Duodenal mucosa (tissue), 2 donors: ENCODE data around the gene HOXC10.

Experiments used
- H3K27ac ChIP-seq: one replicate; pipeline ENCODE4 v1.7.0; 2013; ENCODE audit warnings: low read depth, low read length
- H3K27me3 ChIP-seq, 2 donors: one replicate each; pipeline ENCODE4 v1.7.0; 2013; ENCODE audit warnings: low read length in 2 of 2, control low read depth in 1 of 2; ENCODE audit not compliant: insufficient read depth in 2 of 2, control insufficient read depth in 1 of 2
- H3K36me3 ChIP-seq, 2 donors: one replicate each; pipeline ENCODE4 v1.7.0; 2013; ENCODE audit warnings: low read length in 2 of 2, control low read depth in 1 of 2; ENCODE audit not compliant: insufficient read depth in 2 of 2, control insufficient read depth in 1 of 2
- H3K4me1 ChIP-seq, 2 donors: one replicate each; pipeline ENCODE4 v1.7.0; 2013; ENCODE audit warnings: low read length in 2 of 2, control low read depth in 1 of 2; ENCODE audit not compliant: insufficient read depth in 2 of 2, control insufficient read depth in 1 of 2
- H3K4me3 ChIP-seq, 2 donors: one replicate each; pipeline ENCODE4 v1.7.0; 2013; ENCODE audit warnings: low read length in 2 of 2, low read depth in 1 of 2
- H3K9ac ChIP-seq, 2 donors: one replicate each; pipeline ENCODE4 v1.7.0; 2013; ENCODE audit warnings: low read length in 2 of 2, low read depth in 1 of 2
- H3K9me3 ChIP-seq, 2 donors: one replicate each; pipeline ENCODE4 v1.7.0; 2013; ENCODE audit warnings: low read length in 2 of 2, control low read depth in 1 of 2; ENCODE audit not compliant: control insufficient read depth in 1 of 2

HOXC10 gene

DNA sequence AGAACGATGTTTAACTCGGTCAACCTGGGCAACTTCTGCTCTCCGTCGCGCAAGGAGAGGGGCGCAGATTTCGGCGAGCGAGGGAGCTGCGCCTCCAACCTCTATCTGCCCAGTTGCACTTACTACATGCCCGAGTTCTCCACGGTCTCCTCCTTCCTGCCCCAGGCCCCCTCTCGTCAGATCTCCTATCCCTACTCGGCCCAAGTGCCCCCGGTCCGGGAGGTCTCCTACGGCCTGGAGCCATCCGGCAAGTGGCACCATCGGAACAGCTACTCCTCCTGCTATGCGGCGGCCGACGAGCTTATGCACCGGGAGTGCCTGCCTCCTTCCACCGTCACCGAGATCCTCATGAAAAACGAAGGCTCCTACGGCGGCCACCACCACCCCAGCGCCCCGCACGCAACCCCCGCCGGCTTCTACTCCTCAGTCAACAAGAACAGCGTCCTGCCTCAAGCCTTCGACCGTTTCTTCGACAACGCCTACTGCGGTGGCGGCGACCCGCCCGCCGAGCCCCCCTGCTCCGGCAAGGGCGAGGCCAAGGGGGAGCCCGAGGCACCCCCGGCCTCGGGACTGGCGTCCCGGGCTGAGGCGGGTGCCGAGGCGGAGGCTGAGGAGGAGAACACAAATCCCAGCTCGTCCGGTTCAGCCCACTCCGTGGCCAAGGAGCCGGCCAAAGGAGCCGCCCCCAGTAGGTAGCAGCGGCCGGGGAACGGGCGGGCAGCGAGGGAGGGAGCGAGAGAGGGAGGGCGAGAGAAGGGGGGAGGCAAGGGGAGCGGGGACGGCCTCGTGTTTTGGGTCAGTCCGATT lies 11.5 kb upstream of the HOXC10 start:
- no peaks in the 10 kb centered on the region for H3K9me3 ChIP-seq
- H3K36me3 ChIP-seq, result no peaks in the 10 kb centered on the region
- H3K4me1 ChIP-seq, result peaks cover 5 to 21% of the 10 kb centered on the region in 2 donors
- H3K4me3 ChIP-seq, result peak overlapping the region in 1 of 2 donors; percentile 28
- no peak overlapping the region for H3K27ac ChIP-seq
- peaks cover 74 to 96% of the 10 kb centered on the region in 2 donors for H3K27me3 ChIP-seq
- H3K9ac ChIP-seq, result no peak overlapping the region

DNA sequence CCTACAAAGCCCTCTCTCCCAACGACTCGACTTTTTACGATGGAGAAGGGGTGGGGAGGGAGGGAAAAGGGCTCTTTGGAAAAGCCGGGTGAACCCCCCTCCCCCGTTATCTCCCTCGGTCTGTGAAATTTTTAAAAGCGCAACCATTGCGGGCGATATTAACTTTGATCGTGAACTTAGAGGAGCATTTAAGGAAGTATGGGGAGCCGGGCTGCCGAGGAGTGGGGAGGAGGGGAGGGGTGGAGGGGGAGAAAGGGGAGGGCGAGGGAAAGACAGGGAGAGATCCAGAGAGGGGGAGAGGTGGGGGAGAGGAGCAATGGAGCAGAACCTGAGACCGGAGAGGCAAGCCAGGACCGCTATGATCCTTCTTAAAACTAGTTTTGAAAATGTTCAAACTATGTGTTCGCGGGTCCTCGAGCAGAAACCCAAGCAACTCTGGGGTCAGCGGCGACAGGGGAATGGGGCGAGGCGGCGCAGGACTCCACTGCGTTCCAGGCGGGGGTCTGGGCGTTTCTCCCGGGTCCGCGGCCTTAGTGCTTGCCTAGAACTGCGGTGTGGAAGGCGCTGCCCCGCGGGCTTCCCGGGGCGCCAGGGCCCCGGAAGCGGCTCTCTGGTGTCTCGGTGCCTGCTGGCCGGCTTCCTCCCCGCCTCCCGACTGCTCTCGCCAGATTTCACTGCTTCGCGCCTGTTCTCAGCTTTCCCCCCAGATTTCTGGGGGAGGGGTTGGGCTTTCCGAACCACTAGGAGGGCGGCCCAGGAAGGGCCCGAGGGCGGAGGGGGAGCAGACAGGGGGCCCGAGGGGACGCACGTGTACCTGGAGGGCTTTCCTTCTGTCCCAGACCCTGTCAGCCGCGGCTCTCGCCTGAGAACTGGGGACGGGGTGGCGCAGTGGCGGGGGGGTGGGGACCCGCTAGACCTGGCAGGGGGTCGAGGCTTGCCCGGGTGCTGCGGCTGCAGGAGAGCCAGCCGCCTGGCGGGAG lies 10.6 kb upstream of the HOXC10 start, which contains the start of gene HOTAIR:
TSS of gene HOTAIR (minus strand) at position 871 of the 980 bp plus-strand sequence.
- no peaks in the 10 kb centered on the region for H3K36me3 ChIP-seq
- no peak within 1 kb of the TSS for H3K9ac ChIP-seq
- no peak within 1 kb of the TSS for H3K27ac ChIP-seq
- peaks cover 65 to 96% of the 10 kb centered on the region in 2 donors for H3K27me3 ChIP-seq
- peak within 1 kb of the TSS; percentile 40 to 66 for H3K4me3 ChIP-seq
- no peaks in the 10 kb centered on the region for H3K9me3 ChIP-seq
- peaks cover 6 to 24% of the 10 kb centered on the region in 2 donors for H3K4me1 ChIP-seq

GRCh38 chr12:53975064-53975471 lies 9.9 kb upstream of the HOXC10 start:
- H3K36me3 ChIP-seq, result no peaks in the 10 kb centered on the region
- H3K9me3 ChIP-seq, result no peaks in the 10 kb centered on the region
- H3K27ac ChIP-seq, result no peak overlapping the region
- H3K4me1 ChIP-seq, result peaks cover 10 to 28% of the 10 kb centered on the region in 2 donors
- H3K9ac ChIP-seq, result no peak overlapping the region
- peaks cover 60 to 96% of the 10 kb centered on the region in 2 donors for H3K27me3 ChIP-seq
- H3K4me3 ChIP-seq, result peak overlapping the region in 1 of 2 donors; percentile 66

DNA sequence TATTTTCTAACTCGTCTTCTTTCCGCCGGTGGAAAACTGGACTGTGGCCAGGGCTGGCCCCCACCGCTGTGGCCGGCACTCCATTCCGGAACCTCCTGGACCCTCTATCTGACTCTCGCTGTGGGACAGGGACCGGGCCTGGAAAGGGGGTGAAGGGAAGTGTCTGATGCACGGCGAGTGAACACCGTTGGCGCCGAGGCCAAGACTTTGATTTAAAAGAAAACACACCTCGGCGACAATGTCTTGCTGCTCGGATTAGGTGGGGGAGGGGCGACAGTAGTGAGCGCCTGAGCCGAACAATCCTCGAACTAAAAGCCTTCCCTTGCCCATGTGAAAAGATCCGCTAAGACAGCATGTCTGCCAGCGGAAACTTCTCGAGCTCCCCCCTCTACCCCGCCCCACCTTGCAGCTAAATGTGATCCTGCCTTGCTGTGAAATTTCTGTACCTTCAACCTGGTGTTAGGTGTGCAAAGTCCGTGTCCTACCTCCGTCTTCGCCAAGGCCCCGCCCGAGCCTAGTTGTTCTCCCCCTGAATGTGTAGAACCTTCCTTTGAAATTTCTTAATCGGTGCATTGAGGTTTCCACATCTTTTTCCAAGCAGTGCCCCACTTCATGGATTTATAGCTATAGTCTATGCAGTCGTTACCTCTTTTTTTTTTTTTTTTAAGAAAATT lies 9.3 kb upstream of the HOXC10 start:
- H3K27me3 ChIP-seq, result peaks cover 59 to 94% of the 10 kb centered on the region in 2 donors
- no peak overlapping the region for H3K27ac ChIP-seq
- H3K4me3 ChIP-seq, result peak overlapping the region in 1 of 2 donors; percentile 40

GRCh38 chr12:53976172-53976822 lies 8.6 kb upstream of the HOXC10 start:
- no peak overlapping the region for H3K4me3 ChIP-seq
- H3K27ac ChIP-seq, result no peak overlapping the region
- H3K4me1 ChIP-seq, result peaks cover 10 to 28% of the 10 kb centered on the region in 2 donors
- peaks cover 58 to 94% of the 10 kb centered on the region in 2 donors for H3K27me3 ChIP-seq
- no peaks in the 10 kb centered on the region for H3K9me3 ChIP-seq
- no peaks in the 10 kb centered on the region for H3K36me3 ChIP-seq
- H3K9ac ChIP-seq, result no peak overlapping the region

More for the DNA sequence above, 9.3 kb upstream of the HOXC10 start:
- Histone ChIP-seq H3K9me3 (no peaks in the 10 kb centered on the region), H3K36me3 (no peaks in the 10 kb centered on the region), H3K9ac (no peak overlapping the region), H3K4me1 (peaks cover 10 to 28% of the 10 kb centered on the region in 2 donors)

GRCh38 chr12:53976823-53977595 lies 7.9 kb upstream of the HOXC10 start:
- no peak overlapping the region for H3K27ac ChIP-seq
- H3K4me3 ChIP-seq, result no peak overlapping the region
- no peaks in the 10 kb centered on the region for H3K36me3 ChIP-seq
- H3K9ac ChIP-seq, result no peak overlapping the region
- peaks cover 51 to 94% of the 10 kb centered on the region in 2 donors for H3K27me3 ChIP-seq
- peaks cover 10 to 28% of the 10 kb centered on the region in 2 donors for H3K4me1 ChIP-seq
- no peaks in the 10 kb centered on the region for H3K9me3 ChIP-seq

DNA sequence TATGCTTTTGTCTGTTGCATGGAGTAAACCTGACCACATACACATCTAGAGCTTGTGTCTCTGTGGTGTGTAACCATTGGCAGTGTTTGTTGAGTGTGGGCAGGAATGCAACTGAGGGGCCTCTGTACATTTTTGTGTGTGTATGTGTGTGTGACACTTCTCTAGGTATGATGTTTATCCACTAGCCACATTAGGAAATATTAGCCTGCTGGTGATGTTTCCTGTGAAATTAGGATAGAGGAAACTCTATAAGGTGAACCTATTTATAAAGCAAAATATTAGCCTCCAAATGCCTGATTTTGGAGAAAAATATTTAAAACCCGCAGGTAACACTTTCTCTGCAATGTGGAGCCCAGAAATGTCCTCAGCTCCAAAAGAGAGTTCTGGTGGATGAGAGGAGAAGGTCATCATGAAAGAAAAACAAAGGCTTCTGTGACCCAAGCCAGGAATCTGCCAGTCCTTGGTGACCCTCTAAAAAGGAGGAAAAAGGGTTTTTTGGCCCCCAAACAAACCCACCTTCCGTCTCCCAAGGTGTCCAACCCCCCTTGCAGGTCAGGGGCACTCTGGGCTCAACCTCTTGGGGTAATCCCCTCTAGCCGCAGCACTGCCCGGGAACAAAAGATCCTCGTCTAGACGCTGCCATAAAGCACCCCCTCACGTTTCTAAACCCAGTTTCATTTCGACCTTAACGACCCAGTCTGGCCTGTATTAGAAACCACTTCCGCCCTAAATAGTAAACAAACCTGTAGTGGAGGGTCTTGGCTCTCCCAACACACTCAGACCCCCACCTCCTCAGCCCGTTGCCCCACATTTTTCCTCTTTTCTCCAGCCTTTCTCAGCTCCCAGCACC lies 7.1 kb upstream of the HOXC10 start:
- Histone ChIP-seq H3K9ac (peak overlapping the region in 1 of 2 donors; percentile 48), H3K4me1 (peaks cover 10 to 28% of the 10 kb centered on the region in 2 donors), H3K36me3 (no peaks in the 10 kb centered on the region), H3K9me3 (no peaks in the 10 kb centered on the region), H3K4me3 (peak overlapping the region; percentile 50 to 51), H3K27me3 (peaks cover 47 to 94% of the 10 kb centered on the region in 2 donors), H3K27ac (no peak overlapping the region)

DNA sequence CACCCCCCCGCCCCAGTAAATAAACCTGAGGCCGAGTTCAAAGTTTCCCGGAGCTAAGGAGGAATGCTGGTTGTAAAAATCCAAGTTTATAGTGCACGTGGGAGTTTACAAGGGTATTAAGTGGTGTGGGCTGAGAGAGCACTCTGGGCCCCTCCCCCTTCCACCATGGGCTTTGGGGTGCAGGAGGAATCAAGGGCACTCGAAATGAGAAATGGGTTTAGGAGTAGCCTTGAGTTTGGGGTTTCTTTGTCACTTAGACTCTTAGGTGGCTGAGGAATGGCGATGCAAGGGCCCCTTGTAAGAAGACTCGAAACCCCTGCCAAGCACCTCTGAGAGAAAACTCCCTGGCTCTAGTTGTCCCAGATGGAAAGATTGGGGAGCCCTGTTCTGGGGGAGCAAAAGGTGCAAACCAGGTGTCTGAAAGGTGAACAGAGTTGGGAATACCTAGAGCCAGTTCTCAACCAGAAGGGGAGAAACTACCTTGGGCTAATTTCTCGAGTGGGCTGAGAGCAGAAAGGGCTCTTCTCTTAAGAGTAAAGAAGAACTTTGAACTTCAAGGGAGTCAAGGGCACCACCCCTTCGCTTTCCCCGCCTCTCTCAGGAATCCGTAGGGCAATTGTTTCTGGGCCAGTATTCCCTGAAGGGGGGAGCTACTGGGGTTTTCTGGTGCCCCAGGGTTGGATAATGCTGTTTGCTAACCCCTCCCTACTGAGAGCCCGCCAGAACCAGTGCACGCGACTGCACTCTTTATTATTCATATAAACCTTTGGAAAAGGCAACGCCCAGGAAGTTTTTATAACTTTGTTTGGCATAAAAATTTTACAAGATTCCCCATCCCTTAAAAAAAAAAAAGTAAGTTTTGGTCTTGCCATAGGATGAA lies 6.2 kb upstream of the HOXC10 start:
- H3K27ac ChIP-seq, result no peak overlapping the region

More for the DNA sequence above, 6.2 kb upstream of the HOXC10 start:
- H3K9me3 ChIP-seq, result no peaks in the 10 kb centered on the region
- H3K9ac ChIP-seq, result no peak overlapping the region
- no peaks in the 10 kb centered on the region for H3K36me3 ChIP-seq
- H3K27me3 ChIP-seq, result peaks cover 47 to 94% of the 10 kb centered on the region in 2 donors
- H3K4me3 ChIP-seq, result peak overlapping the region; percentile 22 to 57
- peaks cover 10 to 20% of the 10 kb centered on the region in 2 donors for H3K4me1 ChIP-seq
